PC-3 (cell line): Measurements from ENCODE around the gene MPIG6B. TPM values are rescaled to one million over a fixed set of nuclear protein-coding genes. Genes with fewer than 3 reads are reported as not detected.

Source experiments
- ATAC-seq: fragments of 200-7000 bp; cut with Tn5 transposase; 2 replicates; pipeline ENCODE4 v1.9.1; 2020; ENCODE audit warnings: mild to moderate bottlenecking, moderate library complexity
- BruUV-seq: library from RNA; stranded (reverse); fragments of 400-500 nt; replicated peaks from 2 replicates; lab custom pipeline; 2021; lab: Mats Ljungman, UMichigan
- CTCF ChIA-PET: fragments of 300-600 bp; sonication (Branson Sonifier 250); formaldehyde crosslinking; loops from one replicate; lab custom pipeline; 2022; ENCODE audit warnings: antibody characterized with exemption; lab: Charles Lee
- POLR2A ChIA-PET: fragments of 300-600 bp; sonication (Branson Sonifier 250); formaldehyde crosslinking; loops from one replicate; lab custom pipeline; 2022; ENCODE audit warnings: antibody characterized with exemption; ENCODE audit not compliant: unreplicated experiment; lab: Charles Lee
- DNase-seq: peaks from one replicate; pipeline ENCODE4 v3.0.0-alpha.2; 2015
- H2AFZ ChIP-seq: fragments of 300-600 bp; sonication (generic); 2 replicates; pipeline ENCODE4 v1.6.0; 2016; ENCODE audit warnings: antibody characterized with exemption, low read length
- H3F3A ChIP-seq: fragments of 300-600 bp; sonication (generic); one replicate; pipeline ENCODE4 v1.6.0; 2017; ENCODE audit warnings: antibody characterized with exemption, low read length, control low read depth, mild to moderate bottlenecking; ENCODE audit not compliant: unreplicated experiment
- H3K27ac ChIP-seq: fragments of 300-600 bp; sonication (generic); 2 replicates; pipeline ENCODE4 v1.5.1; 2016; ENCODE audit warnings: mild to moderate bottlenecking, low read length
- H3K27me3 ChIP-seq: fragments of 300-600 bp; sonication (generic); 2 replicates; pipeline ENCODE4 v1.6.1; 2016; ENCODE audit warnings: low read length, mixed read lengths
- H3K36me3 ChIP-seq: fragments of 300-600 bp; sonication (generic); 2 replicates; pipeline ENCODE4 v1.6.1; 2016; ENCODE audit warnings: low read depth, mixed run types, low read length, mixed read lengths
- H3K4me1 ChIP-seq: fragments of 300-600 bp; sonication (generic); 2 replicates; pipeline ENCODE4 v1.5.1; 2016; ENCODE audit warnings: low read length; ENCODE audit not compliant: insufficient read depth
- H3K4me2 ChIP-seq: fragments of 300-600 bp; sonication (generic); 2 replicates; pipeline ENCODE4 v1.6.0; 2016; ENCODE audit warnings: low read length
- H3K4me3 ChIP-seq: fragments of 300-600 bp; sonication (generic); 2 replicates; pipeline ENCODE4 v1.5.1; 2016; ENCODE audit warnings: mild to moderate bottlenecking, low read length, mixed read lengths
- H3K79me2 ChIP-seq: fragments of 300-600 bp; sonication (generic); 2 replicates; pipeline ENCODE4 v1.6.1; 2017; ENCODE audit warnings: low read length, mixed read lengths
- H3K9ac ChIP-seq: fragments of 300-600 bp; sonication (generic); 2 replicates; pipeline ENCODE4 v1.6.0; 2016; ENCODE audit warnings: mild to moderate bottlenecking, low read length
- H3K9me2 ChIP-seq: fragments of 300-600 bp; sonication (generic); replicated peaks from 2 replicates; pipeline ENCODE4 v1.6.1; 2016; ENCODE audit warnings: mixed run types, low read length, mixed read lengths
- H3K9me3 ChIP-seq: fragments of 300-600 bp; sonication (generic); 2 replicates; pipeline ENCODE4 v1.6.1; 2016; ENCODE audit warnings: low read length, mixed read lengths
- H4K20me1 ChIP-seq: fragments of 300-600 bp; sonication (generic); 2 replicates; pipeline ENCODE4 v1.6.1; 2016; ENCODE audit warnings: low read length, mixed read lengths
- EZH2 ChIP-seq: fragments of 300-600 bp; sonication (generic); IDR thresholded peaks from one replicate; pipeline ENCODE4 v1.6.1; 2017; ENCODE audit warnings: antibody characterized with exemption, mild to moderate bottlenecking, low read length; ENCODE audit not compliant: unreplicated experiment
- EZH2phosphoT487 ChIP-seq: fragments of 300-600 bp; sonication (generic); IDR thresholded peaks from 2 replicates; pipeline ENCODE4 v1.6.1; 2018; ENCODE audit warnings: mild to moderate bottlenecking, antibody characterized with exemption, low read length, borderline replicate concordance
- intact Hi-C: fragments of 100-400 bp; cut with micrococcal nuclease; formaldehyde crosslinking; loops from 2 replicates; pipeline ENCODE4 v1.9.0; 2023
- total RNA-seq: library from RNA; depleted of rRNA; stranded (reverse); fragments of >200 nt; gene quantifications from 2 replicates; pipeline ENCODE4 v1.2.3, GENCODE V29; 2014
- TF ChIP-seq, protein P1 (sequence below): fragments of 300-600 bp; sonication (generic); conservative IDR thresholded peaks from 2 replicates; pipeline ENCODE4 v1.5.1; 2017; ENCODE audit warnings: antibody characterized with exemption, low read depth, mild to moderate bottlenecking, low read length

MPIG6B gene
- total RNA-seq, 1 experiment from 2014 or later: not detected

GRCh38 chr6:31676904-31677303 is 46.3 kb upstream of the MPIG6B start:
- Histone ChIP-seq H3K9me3 (no peaks in the 10 kb centered on the region), H3K9ac (no peak overlapping the region), H3K79me2 (no peaks in the 10 kb centered on the region), H3K4me2 (peak overlapping the region; percentile 43; the same call in 1 of the 2 replicates), H3K27ac (no peak overlapping the region), H2AFZ (no peak overlapping the region), H3F3A (peaks cover 4% of the 10 kb centered on the region), H3K27me3 (no peaks in the 10 kb centered on the region), H4K20me1 (no peaks in the 10 kb centered on the region), H3K4me3 (no peak overlapping the region), H3K36me3 (peaks cover 6% of the 10 kb centered on the region; the same call in 1 of the 2 replicates), H3K9me2 (no peaks in the 10 kb centered on the region), H3K4me1 (peaks cover 16% of the 10 kb centered on the region)
- ChIA-PET CTCF (no interaction called here), POLR2A (no interaction called here)
- intact Hi-C loops: no loop called here
- TF ChIP-seq EZH2phosphoT487: no peak
- TF ChIP-seq, protein P1, sequence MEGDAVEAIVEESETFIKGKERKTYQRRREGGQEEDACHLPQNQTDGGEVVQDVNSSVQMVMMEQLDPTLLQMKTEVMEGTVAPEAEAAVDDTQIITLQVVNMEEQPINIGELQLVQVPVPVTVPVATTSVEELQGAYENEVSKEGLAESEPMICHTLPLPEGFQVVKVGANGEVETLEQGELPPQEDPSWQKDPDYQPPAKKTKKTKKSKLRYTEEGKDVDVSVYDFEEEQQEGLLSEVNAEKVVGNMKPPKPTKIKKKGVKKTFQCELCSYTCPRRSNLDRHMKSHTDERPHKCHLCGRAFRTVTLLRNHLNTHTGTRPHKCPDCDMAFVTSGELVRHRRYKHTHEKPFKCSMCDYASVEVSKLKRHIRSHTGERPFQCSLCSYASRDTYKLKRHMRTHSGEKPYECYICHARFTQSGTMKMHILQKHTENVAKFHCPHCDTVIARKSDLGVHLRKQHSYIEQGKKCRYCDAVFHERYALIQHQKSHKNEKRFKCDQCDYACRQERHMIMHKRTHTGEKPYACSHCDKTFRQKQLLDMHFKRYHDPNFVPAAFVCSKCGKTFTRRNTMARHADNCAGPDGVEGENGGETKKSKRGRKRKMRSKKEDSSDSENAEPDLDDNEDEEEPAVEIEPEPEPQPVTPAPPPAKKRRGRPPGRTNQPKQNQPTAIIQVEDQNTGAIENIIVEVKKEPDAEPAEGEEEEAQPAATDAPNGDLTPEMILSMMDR: no peak
- TF ChIP-seq EZH2: no peak
- ATAC-seq (peak; percentile 23), DNase-seq (peak; percentile 53)
- BruUV-seq: no TSS peak

DNA sequence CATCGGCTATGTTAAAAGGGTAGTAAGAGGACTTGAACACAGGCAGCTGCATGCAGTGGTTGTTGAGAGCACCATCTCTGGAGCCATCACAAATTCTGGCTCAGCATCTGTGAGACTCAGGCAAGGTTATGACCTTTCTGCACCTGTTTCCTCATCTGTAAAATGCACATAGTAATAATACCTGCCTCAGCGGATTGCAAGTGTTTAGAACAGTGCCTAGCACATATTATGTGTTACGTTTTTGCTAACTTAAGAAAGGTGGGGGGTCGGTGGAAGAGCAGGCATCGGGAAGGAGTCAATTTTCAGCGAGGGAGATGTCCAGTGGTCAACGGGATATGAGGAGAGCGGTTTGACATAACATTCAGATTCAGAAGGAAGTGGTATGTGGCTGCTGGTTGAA is 45.2 kb upstream of the MPIG6B start:
- intact Hi-C loops: no loop called here
- no peak overlapping the region for H2AFZ ChIP-seq
- TF ChIP-seq, protein P1: no peak
- TF ChIP-seq EZH2phosphoT487: no peak
- TF ChIP-seq EZH2: no peak
- ATAC-seq (no peak), DNase-seq (no peak)
- no TSS peak for BruUV-seq
- H3K27ac ChIP-seq: no peak overlapping the region
- H3K9me3 ChIP-seq: no peaks in the 10 kb centered on the region
- no peak overlapping the region for H3K4me2 ChIP-seq
- no peaks in the 10 kb centered on the region for H3K9me2 ChIP-seq
- H3K4me1 ChIP-seq: peaks cover 16% of the 10 kb centered on the region
- peaks cover 4% of the 10 kb centered on the region for H3F3A ChIP-seq
- ChIA-PET POLR2A (no interaction called here), CTCF (no interaction called here)
- no peaks in the 10 kb centered on the region for H4K20me1 ChIP-seq
- H3K9ac ChIP-seq: no peak overlapping the region
- no peaks in the 10 kb centered on the region for H3K79me2 ChIP-seq
- H3K4me3 ChIP-seq: no peak overlapping the region
- 0 out of 2 replicates have a peak, but pooled peaks cover 2% of the 10 kb centered on the region for H3K36me3 ChIP-seq
- H3K27me3 ChIP-seq: no peaks in the 10 kb centered on the region

GRCh38 chr6:31680226-31681134 is 42.7 kb upstream of the MPIG6B start, which contains the start of gene LY6G5C:
Gene LY6G5C (minus strand): TSS chr6:31681067. CDS start chr6:31680373, 694 bp downstream.
- peak within 1 kb of the TSS; percentile 83 for H2AFZ ChIP-seq
- TF ChIP-seq, protein P1: peak; percentile 61
- no peak for TF ChIP-seq EZH2phosphoT487
- no peaks in the 10 kb centered on the region for H4K20me1 ChIP-seq
- ATAC-seq (peak; percentile 78), DNase-seq (peak; percentile 84)
- no peaks in the 10 kb centered on the region for H3K36me3 ChIP-seq
- peaks cover 16% of the 10 kb centered on the region for H3K4me1 ChIP-seq
- H3K27me3 ChIP-seq: no peaks in the 10 kb centered on the region
- BruUV-seq: TSS peak; percentile 59
- H3K9ac ChIP-seq: peak within 1 kb of the TSS; percentile 59
- no peaks in the 10 kb centered on the region for H3K9me2 ChIP-seq
- peak within 1 kb of the TSS; percentile 21 for H3K27ac ChIP-seq
- intact Hi-C loops: loop anchor here (1.0 to 10.0 kb wide), 4 partner anchors 59 to 184 kb away; partner anchors contain the start of gene NEU1
- CTCF ChIA-PET: interaction anchor here (0.5 to 1.0 kb wide), 3 partner anchors 52 to 184 kb away, joined by 3 to 4 read pairs (median 4); no protein-coding TSS in a partner anchor
- POLR2A ChIA-PET: no interaction called here
- H3K4me3 ChIP-seq: peak within 1 kb of the TSS; percentile 67
- peak within 1 kb of the TSS; percentile 85 for H3K4me2 ChIP-seq
- peaks cover 4% of the 10 kb centered on the region for H3F3A ChIP-seq
- no peaks in the 10 kb centered on the region for H3K79me2 ChIP-seq
- H3K9me3 ChIP-seq: no peaks in the 10 kb centered on the region
